ENCODE results near the gene LRCH4. TPM values are rescaled to one million over a fixed set of nuclear protein-coding genes. Genes with fewer than 3 reads are reported as not detected.

Gene LRCH4
- total RNA-seq, 1 experiment from 2014 or later = 33.2 TPM

GRCh38 chr7:100591596-100591995 is 5.7 kb upstream of the LRCH4 start:
- Histone ChIP-seq H3K4me1 (no peaks in the 10 kb centered on the region), H3K27ac (no peak overlapping the region), H3K27me3 (no peaks in the 10 kb centered on the region), H3K36me3 (no peaks in the 10 kb centered on the region), H3K9me3 (replicated peaks) (no peaks in the 10 kb centered on the region), H3K4me3 (no peak overlapping the region)
- DNase-seq = no peak

- no peaks in the 10 kb centered on the region for H3K4me1 ChIP-seq
- H3K4me3 ChIP-seq = no peak overlapping the region
- no peak overlapping the region for H3K27ac ChIP-seq
- H3K27me3 ChIP-seq = no peaks in the 10 kb centered on the region
- H3K9me3 ChIP-seq (replicated peaks) = no peaks in the 10 kb centered on the region
- no peaks in the 10 kb centered on the region for H3K36me3 ChIP-seq
- no peak for DNase-seq
These were observed 4.3 kb upstream of the LRCH4 start for GRCh38 chr7:100590077-100590737.

- DNase-seq = no peak
- Histone ChIP-seq H3K27ac (no peak overlapping the region), H3K27me3 (no peaks in the 10 kb centered on the region), H3K9me3 (replicated peaks) (no peaks in the 10 kb centered on the region), H3K36me3 (no peaks in the 10 kb centered on the region), H3K4me1 (peaks cover 5% of the 10 kb centered on the region; the same call in 1 of the 2 replicates), H3K4me3 (no peak overlapping the region)
These were observed 3.5 kb upstream of the LRCH4 start for GRCh38 chr7:100589341-100589947.

- Histone ChIP-seq H3K27me3 (no peaks in the 10 kb centered on the region), H3K36me3 (peaks cover 2% of the 10 kb centered on the region; the same call in 1 of the 2 replicates), H3K27ac (no peak overlapping the region), H3K9me3 (replicated peaks) (no peaks in the 10 kb centered on the region), H3K4me3 (no peak overlapping the region), H3K4me1 (peaks cover 12% of the 10 kb centered on the region)
- DNase-seq = peak in 1 of 2 experiments; percentile 62
These were observed 2.5 kb upstream of the LRCH4 start for GRCh38 chr7:100588438-100588837.

GRCh38 chr7:100586266-100587025 is 517 bp upstream of the LRCH4 start, which contains the start of gene FBXO24:
Gene FBXO24, plus strand, starts transcription at chr7:100586328. Its CDS starts 298 bp downstream, at chr7:100586626.
- H3K4me1 ChIP-seq = peaks cover 13% of the 10 kb centered on the region
- H3K27ac ChIP-seq = peak within 1 kb of the TSS; percentile 86
- peaks cover 5% of the 10 kb centered on the region for H3K36me3 ChIP-seq
- DNase-seq = peak; percentile 100
- H3K9me3 ChIP-seq (replicated peaks) = no peaks in the 10 kb centered on the region
- H3K27me3 ChIP-seq = no peaks in the 10 kb centered on the region
- H3K4me3 ChIP-seq = peak within 1 kb of the TSS; percentile 83

- peaks cover 13% of the 10 kb centered on the region for H3K4me1 ChIP-seq
- H3K9me3 ChIP-seq (replicated peaks) = no peaks in the 10 kb centered on the region
- peak overlapping the region; percentile 83 for H3K4me3 ChIP-seq
- H3K27me3 ChIP-seq = no peaks in the 10 kb centered on the region
- DNase-seq = peak; percentile 63 to 79
- H3K36me3 ChIP-seq = peaks cover 21% of the 10 kb centered on the region
- H3K27ac ChIP-seq = peak overlapping the region; percentile 86
These were observed 1.0 kb downstream of the LRCH4 start for GRCh38 chr7:100584683-100585510.

GRCh38 chr7:100584054-100584682 is 1.8 kb downstream of the LRCH4 start:
- H3K4me1 ChIP-seq = peaks cover 13% of the 10 kb centered on the region
- H3K36me3 ChIP-seq = peaks cover 23% of the 10 kb centered on the region
- peak overlapping the region; percentile 86 for H3K27ac ChIP-seq
- H3K4me3 ChIP-seq = peak overlapping the region; percentile 83
- no peaks in the 10 kb centered on the region for H3K9me3 ChIP-seq (replicated peaks)
- peak; percentile 78 to 91 for DNase-seq
- no peaks in the 10 kb centered on the region for H3K27me3 ChIP-seq

GRCh38 chr7:100583132-100584053 is 2.5 kb downstream of the LRCH4 start:
- H3K4me3 ChIP-seq = peak overlapping the region; percentile 31
- H3K27me3 ChIP-seq = no peaks in the 10 kb centered on the region
- no peaks in the 10 kb centered on the region for H3K9me3 ChIP-seq (replicated peaks)
- H3K36me3 ChIP-seq = peaks cover 30% of the 10 kb centered on the region
- H3K27ac ChIP-seq = peak overlapping the region; percentile 56
- no peak for DNase-seq
- H3K4me1 ChIP-seq = peaks cover 13% of the 10 kb centered on the region

GRCh38 chr7:100582650-100583049 is 3.3 kb downstream of the LRCH4 start:
- no peak overlapping the region for H3K4me3 ChIP-seq
- no peaks in the 10 kb centered on the region for H3K27me3 ChIP-seq
- H3K36me3 ChIP-seq = peaks cover 38% of the 10 kb centered on the region
- H3K4me1 ChIP-seq = peaks cover 13% of the 10 kb centered on the region
- no peak for DNase-seq
- no peak overlapping the region for H3K27ac ChIP-seq
- no peaks in the 10 kb centered on the region for H3K9me3 ChIP-seq (replicated peaks)

GRCh38 chr7:100582041-100582579 is 3.8 kb downstream of the LRCH4 start:
- Histone ChIP-seq H3K36me3 (peaks cover 39% of the 10 kb centered on the region), H3K4me1 (peaks cover 13% of the 10 kb centered on the region), H3K27ac (no peak overlapping the region), H3K4me3 (no peak overlapping the region), H3K27me3 (no peaks in the 10 kb centered on the region), H3K9me3 (replicated peaks) (no peaks in the 10 kb centered on the region)
- no peak for DNase-seq

- no peaks in the 10 kb centered on the region for H3K9me3 ChIP-seq (replicated peaks)
- no peak overlapping the region for H3K4me3 ChIP-seq
- no peaks in the 10 kb centered on the region for H3K27me3 ChIP-seq
- H3K36me3 ChIP-seq = peaks cover 47% of the 10 kb centered on the region
- peaks cover 13% of the 10 kb centered on the region for H3K4me1 ChIP-seq
- no peak for DNase-seq
- H3K27ac ChIP-seq = no peak overlapping the region
These were observed 5.3 kb downstream of the LRCH4 start for GRCh38 chr7:100580466-100581283.

Measured in SJCRH30 (cell line).